Anterior cingulate cortex (tissue), 58 donors: ENCODE measurements around the gene THSD7A.

Experiments used
- DNase-seq, 58 donors: peaks; one replicate each; lab custom pipeline; 2025; lab: John Stamatoyannopoulos, UW

THSD7A gene, protein sequence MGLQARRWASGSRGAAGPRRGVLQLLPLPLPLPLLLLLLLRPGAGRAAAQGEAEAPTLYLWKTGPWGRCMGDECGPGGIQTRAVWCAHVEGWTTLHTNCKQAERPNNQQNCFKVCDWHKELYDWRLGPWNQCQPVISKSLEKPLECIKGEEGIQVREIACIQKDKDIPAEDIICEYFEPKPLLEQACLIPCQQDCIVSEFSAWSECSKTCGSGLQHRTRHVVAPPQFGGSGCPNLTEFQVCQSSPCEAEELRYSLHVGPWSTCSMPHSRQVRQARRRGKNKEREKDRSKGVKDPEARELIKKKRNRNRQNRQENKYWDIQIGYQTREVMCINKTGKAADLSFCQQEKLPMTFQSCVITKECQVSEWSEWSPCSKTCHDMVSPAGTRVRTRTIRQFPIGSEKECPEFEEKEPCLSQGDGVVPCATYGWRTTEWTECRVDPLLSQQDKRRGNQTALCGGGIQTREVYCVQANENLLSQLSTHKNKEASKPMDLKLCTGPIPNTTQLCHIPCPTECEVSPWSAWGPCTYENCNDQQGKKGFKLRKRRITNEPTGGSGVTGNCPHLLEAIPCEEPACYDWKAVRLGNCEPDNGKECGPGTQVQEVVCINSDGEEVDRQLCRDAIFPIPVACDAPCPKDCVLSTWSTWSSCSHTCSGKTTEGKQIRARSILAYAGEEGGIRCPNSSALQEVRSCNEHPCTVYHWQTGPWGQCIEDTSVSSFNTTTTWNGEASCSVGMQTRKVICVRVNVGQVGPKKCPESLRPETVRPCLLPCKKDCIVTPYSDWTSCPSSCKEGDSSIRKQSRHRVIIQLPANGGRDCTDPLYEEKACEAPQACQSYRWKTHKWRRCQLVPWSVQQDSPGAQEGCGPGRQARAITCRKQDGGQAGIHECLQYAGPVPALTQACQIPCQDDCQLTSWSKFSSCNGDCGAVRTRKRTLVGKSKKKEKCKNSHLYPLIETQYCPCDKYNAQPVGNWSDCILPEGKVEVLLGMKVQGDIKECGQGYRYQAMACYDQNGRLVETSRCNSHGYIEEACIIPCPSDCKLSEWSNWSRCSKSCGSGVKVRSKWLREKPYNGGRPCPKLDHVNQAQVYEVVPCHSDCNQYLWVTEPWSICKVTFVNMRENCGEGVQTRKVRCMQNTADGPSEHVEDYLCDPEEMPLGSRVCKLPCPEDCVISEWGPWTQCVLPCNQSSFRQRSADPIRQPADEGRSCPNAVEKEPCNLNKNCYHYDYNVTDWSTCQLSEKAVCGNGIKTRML (N-terminal part only)

DNA sequence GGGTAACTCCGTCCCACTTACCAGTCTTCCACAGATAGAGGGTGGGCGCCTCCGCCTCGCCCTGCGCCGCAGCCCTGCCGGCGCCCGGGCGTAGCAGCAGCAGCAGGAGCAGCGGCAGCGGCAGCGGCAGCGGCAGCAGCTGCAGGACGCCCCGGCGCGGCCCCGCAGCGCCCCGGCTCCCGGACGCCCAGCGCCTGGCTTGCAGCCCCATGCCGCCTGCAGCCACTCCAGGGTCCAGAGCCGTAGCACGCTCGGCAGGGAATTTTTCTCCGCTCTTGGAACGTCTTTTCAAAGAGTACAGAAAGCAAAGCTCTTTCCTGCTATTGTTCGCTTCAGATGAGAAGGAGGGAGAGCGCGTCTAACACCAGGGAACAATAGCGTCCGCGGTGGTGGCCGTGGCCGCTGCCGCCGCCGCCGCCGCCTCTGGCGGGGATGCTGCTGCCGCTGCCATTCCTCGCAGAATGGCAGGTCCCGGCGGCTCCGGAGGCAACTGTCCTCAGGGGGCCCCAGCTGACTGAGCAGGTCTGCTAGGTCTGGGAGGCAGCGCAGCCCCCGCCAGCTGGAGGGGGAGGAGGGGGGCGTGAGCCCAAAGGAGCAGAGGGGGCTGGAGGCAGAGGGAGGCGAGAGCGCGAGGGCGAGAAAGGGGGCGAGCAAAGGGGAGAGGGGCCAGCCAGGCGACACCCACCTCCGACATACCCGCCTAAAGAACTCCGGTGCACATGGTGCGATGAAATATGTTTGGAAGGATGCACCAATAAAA lies at the start of gene THSD7A:
Gene THSD7A (minus strand): TSS at position 463 of the 760 bp plus-strand sequence. CDS start 252 bp downstream, at position 211.
- peak in 43 of 58 donors; percentile 1 to 60 (median 31) for DNase-seq

DNA sequence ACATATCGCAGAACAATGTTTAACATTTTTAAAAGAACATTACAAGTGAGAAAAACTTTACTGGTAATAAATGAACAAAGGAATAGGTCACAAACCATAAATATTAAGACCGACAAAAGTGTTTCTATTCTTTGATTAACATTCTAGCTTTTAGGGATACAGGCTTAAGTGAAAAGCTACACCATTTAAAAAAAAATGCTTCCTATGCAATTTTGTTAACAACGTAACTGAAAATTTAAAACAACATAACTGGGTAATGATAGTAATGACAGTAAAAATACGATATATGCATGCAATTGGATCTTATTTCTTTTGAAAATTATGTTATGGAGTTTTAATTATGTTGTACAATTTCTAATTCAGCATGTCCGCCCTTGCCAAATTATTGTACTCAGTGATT lies 49.7 kb upstream of the THSD7A start:
- no peak for DNase-seq

DNA sequence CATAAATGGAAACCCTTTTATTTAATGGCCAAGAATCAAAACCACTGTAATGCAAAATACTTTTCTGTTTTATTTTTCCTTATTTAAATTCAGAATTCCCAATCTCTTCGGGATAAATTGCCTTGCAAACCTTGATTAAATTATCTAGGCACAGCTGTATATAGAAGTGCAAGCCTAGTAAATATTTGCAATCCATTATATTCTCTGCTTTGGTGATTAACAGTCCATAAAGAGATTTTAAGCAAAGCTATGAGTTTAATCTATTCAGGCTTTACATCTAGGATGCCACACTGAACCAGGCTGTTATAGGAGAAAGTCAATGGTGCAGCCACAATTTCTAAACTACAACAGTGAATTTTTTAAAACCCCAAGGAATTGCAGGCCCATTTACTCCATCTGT lies 43.6 kb upstream of the THSD7A start:
- no peak for DNase-seq

DNA sequence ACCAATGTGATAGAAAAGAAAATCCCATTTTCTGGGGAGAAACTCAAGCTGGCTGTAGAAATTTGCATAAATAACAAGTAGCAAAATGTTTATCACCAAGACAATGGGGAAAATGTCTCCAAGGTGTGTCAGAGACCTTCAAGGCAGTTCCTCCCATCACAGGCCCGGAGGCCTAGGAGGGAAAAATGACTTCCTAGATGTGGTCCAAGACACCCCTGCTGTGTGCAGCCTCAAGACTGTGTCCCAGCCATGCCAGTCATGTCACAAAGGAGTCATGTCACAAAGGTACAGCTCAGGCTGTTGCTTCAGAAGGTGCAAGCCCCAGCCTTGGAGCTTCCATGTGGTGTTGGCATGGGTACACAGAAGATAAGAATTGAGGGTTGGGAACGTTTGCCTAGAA lies 33.7 kb upstream of the THSD7A start:
- no peak for DNase-seq

DNA sequence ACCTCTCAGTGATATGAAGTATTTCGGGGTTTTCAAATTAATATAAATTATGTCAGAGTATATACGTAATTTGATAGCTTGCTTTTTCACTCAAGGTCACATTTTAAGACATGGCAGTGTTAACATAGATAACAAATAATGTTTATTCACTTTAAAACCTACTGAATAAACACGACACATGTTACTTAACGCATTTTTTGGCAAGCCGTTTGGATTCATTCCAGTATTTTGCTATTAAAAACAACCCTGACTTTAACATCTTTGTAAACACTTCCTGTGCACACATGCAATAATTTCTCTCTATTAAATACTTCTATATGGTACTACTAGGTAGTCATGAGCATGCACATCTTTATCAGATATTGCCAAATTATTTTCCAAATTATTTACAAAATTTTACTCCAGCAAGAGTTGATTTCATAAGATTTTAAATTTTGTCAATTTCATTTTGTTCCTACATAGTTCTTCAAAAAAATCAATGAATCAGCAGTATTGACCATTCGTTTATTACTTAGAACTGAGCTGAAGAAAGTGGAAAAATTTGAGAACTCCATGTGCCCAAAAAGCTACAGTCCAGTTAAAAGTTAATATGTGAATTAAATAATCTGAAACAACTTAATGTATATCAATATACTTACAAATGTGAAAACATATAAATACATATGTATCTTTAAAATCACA lies 26.8 kb upstream of the THSD7A start:
- no peak for DNase-seq

DNA sequence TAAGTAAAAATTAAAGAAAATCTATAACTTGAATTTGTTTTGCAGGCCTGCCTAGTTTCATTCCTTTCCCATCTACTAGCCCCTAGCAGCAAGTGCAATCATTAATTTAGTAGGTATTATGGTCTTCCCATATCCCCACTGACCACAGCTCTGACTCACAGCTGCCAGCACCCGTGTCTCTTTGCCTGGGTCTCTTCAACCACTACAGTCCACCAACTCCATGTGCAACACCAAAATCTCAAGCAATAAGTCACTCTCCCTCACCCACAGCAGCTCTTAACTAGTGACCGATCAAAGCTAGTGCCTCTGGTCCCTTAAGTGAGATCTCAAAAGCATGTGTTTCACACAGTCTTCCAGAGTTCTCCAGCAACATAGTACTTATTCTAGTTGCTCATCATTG lies 26.0 kb upstream of the THSD7A start:
- DNase-seq = no peak

DNA sequence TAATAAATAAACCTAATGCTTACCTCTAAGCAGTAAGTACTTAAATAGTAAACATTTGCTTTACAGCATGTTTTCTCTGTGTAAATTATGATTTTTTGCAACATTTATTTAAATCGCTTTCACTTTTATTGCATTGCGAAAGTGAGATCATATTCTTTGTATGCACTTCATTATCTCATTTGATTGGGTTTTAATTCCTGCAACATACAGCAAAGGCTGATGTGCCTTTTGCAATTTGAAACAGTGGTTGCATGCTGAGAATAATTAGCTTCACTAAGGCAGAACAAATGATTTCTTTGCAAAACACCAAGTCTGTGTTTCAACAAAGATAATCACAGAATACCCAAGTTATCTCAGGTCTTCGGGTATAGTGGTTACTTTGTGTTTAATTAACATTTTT lies 16.3 kb upstream of the THSD7A start:
- DNase-seq = no peak

DNA sequence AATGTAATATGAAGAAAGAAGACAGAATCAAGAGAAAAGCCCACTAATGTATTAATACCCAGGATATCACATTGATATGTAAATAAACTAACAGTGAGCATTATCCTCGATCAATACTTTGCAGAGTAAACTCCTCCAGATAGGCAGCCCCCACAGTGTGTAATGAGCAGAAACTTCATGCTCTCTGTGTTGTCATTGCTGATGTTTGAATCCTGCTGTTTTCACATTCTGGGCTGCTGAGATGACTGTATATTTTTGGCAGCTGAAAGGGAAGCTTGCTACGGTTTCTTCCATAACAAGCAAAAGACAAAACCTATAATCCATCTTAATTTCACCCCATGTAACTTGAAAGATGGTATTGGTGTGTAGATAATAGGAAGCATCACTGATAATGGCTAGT lies 15.3 kb upstream of the THSD7A start:
- DNase-seq = no peak

DNA sequence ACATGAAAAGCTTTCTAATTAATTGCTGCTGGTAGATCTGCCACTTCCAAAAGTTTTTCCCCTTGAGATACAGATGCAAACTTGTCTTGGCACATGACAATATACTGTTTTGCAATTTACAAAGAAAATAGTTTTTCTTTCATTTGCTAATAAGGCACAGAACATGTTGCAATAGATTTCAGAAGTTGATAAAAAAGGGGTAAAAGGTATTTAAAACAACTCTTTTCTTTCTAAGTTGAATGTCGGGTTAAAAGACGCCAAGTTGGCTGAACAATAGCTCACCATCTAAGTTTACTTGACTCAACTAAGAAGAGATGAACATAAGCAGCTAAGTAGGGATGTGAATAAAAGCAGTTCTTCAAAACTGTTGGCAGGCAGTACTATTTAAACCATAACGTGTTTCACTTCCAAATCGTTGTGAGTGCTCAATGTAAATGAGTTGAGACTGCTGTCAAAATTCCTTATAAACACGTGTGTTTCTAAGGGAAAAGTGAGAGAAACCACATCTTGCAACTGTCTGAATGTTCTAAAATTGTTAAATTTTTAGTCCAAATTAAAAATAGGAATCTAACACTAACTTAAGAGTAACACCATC lies 14.5 kb upstream of the THSD7A start:
- DNase-seq = no peak

DNA sequence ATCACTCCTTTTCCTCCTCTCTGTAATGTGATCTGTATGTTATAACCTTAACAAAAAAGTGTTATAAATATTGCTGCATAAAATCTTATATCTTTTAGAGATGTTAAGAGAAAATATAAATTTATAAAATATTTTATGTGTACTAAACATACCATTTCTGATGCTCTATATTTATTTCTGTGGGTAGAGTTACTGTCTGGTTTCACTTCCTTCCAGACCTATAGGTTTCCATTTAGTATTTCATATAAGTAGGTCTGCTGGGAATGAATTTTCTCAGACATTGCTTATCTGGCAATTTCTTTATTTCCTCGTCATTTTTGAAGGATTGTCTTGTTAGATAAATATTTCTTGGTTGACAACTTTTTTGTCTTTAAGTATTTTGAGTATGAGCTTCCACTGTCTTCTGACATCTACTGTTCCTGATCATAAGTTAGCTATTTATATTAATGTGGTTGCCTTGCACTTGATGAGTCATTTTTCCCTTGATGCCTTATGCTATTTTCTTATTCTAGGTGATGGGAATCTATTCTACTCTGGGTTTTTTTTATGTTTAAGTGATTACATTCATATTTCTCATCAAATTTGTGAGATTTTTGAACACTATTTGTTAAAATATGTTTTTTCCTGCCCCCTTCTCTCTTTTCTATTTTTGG lies 11.2 kb upstream of the THSD7A start:
- DNase-seq = no peak

DNA sequence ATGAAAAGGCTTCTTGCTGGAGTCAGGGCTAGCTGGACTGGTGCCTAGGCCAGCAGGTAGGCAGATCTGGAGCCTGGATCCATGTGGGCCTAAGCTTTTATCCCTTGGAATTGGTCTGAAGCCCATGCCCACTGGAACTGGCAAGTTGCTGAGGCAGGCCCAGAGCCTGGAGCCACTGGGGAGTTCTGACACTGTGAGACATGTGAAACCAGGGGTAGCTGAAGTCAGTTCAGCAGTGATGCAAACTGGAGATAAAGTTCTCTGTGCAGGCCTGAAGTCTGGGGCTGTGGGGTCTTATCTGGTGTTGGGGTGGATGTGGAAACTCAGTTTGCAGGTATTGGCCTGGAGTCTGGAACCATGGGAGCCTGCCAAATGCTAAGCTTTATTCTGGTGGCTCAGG lies 9.7 kb upstream of the THSD7A start:
- no peak for DNase-seq

DNA sequence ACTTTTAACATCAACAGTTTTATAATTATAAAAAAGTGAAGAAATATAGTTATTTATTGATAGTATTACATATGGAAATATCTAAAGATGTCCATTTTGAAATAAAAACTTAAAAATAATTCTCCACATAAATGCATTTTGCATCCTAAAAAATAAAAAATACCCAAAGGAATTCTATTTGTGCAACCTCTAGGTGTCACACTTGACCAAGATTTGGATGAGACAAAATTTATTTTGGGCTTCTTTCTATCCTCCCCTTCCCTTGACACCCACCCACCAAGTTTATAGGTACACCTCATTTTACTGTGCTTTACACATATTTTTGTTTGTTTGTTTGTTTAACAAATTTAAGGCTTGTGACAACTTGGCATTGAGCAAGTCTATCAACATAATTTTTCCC lies 3.3 kb upstream of the THSD7A start:
- no peak for DNase-seq

DNA sequence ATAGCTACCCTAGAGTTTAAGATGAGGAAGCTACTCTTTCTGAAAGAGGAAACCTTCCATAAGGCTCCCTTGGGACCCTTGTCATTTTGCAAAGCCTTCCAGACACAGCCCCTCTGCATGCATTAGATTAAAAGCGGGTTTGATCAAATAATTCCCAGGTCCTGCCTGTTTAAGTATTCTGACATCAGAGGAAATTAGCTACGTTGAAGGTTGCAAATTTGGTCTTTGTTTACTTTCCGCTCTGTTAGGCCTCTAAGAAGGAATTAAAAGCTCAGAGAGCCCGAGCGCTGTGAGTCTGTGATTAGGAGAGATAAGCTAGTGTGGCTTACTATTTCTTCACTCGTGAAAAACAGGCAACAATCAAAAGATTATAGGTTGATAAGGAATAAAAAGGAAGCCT lies 1.4 kb upstream of the THSD7A start:
- DNase-seq = no peak

DNA sequence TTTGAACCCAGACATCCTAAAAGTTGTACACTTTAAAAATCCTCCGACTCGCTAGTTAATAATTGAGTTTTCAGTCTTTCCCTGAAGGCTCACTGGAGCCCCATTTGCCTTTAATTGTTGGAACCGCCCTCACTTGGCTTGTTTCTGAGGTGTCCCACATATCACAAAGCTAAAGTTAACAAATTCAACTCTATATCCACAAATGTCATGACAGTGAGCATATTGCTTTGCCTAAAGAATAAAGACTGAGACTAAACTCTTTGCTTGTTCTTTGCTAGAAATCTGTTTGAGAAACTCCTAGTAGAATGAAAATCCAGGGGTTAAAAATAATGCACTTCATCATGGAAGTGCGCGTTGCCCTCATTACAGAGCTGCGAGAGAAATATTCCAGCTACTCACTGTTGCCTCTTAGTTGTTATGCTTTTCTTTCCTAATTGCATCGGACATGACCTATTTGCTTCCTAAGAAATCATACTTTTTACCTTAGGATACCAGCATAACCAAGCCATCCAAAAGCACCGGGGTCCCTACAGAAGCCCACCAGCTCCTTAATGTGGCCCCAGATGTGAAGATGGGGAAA lies 752 bp downstream of the THSD7A start:
- DNase-seq = peak in 1 of 58 donors; percentile 1

DNA sequence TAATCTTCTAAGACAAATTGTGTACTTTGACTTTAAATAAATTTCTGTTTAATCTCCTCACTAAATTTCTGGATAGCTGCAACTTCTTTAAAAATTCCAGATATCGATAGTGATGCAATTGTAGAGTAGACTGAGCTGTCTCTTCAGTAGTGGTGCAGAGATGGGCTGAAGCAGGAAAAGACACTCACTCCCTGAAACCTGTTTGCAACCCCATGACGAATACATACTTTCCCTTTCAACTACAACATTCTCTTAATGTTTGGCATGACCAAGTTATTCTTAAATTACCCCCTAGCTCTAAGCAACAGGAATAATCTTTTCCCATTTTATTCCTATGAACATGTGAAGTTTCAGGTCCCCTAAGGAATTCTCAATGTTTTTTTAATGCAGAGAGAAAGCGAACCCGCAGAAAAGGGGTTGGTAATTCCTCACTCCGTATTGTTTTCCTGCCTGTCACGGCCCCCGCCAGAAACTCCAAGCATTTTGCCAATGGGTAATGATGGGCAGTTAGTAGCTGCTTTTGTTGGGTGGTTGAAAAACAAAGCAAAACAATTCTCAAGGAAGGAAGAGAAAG lies 1.3 kb downstream of the THSD7A start:
- DNase-seq = no peak

DNA sequence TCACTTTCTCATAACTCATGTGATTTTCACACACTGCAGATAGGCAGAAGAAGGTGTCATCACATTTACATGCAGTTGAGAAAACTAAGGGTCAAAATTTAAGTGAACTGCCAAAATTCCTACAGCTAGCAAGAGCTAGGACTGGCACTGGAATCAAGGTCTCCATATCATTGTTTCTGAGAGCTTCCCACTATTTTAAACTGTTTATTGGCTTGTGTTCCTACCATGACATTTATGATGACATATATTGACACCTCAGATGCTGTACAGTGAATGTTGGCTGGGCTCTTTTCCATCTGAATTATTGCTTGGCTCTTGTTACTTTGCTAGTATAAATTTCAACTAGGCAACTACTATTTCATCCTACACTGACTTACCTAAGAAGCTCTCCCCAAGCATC lies 2.0 kb downstream of the THSD7A start:
- no peak for DNase-seq

DNA sequence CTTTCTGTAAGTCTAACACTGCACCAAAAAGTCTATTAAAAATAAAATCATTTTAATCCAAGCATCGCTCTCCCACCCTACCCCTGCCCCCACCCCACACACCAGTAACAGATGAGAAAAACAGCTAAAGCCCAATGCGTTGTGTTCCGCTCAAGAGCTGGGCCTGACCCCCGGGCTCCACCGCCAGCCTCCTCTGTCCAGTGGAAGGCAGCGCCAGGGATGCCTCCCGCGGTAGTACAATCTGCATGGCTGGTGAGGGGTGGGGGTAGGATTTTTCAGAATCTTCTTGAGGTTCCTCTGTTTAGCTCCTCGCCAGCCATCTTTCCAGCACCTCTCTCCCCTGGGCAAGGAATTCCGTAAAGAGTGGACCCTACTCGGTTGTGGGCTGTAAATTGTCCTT lies 12.1 kb downstream of the THSD7A start:
- DNase-seq = no peak

DNA sequence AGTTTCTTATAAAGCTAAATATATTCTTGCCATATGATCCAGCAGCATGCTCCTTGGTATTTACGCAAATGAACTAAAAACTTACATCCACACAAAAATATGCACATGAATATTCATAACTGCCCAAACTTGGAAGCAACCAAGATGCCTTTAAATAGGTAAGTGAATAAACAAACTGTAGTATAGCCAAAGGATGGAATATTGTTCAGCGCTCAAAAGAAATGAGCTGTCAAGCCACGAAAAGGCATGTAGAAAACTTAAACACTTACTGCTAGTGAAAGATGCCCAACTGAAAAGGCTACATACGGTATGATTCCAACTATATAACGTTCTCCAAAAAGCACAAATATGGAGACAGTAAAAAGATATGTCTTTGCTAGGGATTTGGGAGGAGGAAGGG lies 12.7 kb downstream of the THSD7A start:
- DNase-seq = no peak
